Lower leg skin (tissue), 4 donors: ENCODE results near the gene OR6C3. TPM values are rescaled to one million over a fixed set of nuclear protein-coding genes. Genes with fewer than 3 reads are reported as not detected.
"Not testable (repeated sequence)": the region's sequence is repeated elsewhere in the genome, so short reads cannot be mapped to it uniquely, and the experiment has no call there.

Experiments used
- DNase-seq, 2 donors: peaks; one replicate each; pipeline ENCODE4 v3.0.0-alpha.2; 2019; ENCODE audit warnings: low spot score in 2 of 2
- H3K4me3 ChIP-seq: fragments of 200-600 bp; sonication (generic); 2 replicates; pipeline ENCODE4 v1.5.1; 2017; ENCODE audit warnings: mild to moderate bottlenecking, low read depth; ENCODE audit not compliant: poor library complexity, severe bottlenecking
- CTCF ChIP-seq, 3 donors: fragments of 450-650 bp; IDR thresholded peaks; one replicate each; pipeline ENCODE4 v1.5.1; 2016; ENCODE audit warnings: antibody characterized with exemption in 3 of 3, mild to moderate bottlenecking in 3 of 3, moderate library complexity in 2 of 3
- POLR2A ChIP-seq, 2 donors: fragments of 450-650 bp; IDR thresholded peaks; one replicate each; pipeline ENCODE4 v1.6.1; 2016 to 2017; ENCODE audit warnings: antibody characterized with exemption in 2 of 2, mild to moderate bottlenecking in 1 of 2, moderate library complexity in 1 of 2
- WGBS, 2 donors: methylation state at CpG; one replicate each; pipeline ENCODE4 v1.1.5; 2018; 5-methylcytosine and 5-hydroxymethylcytosine counted together
- intact Hi-C: fragments of 100-400 bp; cut with DNase I; formaldehyde crosslinking; loops from one replicate; pipeline ENCODE4 v1.15.0; 2023; ENCODE audit warnings: low total_unique reads
- total RNA-seq, 4 donors: library from RNA; depleted of rRNA; stranded (reverse); fragments of >200 nt; gene quantifications; one replicate each; pipeline ENCODE4 v1.1.0, GENCODE V29; 2016

Gene OR6C3
- total RNA-seq: not detected

GRCh38 chr12:55330446-55330845 is at the start of gene OR6C3:
Gene OR6C3, plus strand, starts transcription at chr12:55330746. Its CDS starts 955 bp downstream, at chr12:55331701.
- no peak within 1 kb of the TSS for H3K4me3 ChIP-seq
- intact Hi-C loops: no loop called here
- DNase-seq: no peak
- TF ChIP-seq CTCF (IDR thresholded peaks at IDR 0.05) (no peak), POLR2A (IDR thresholded peaks at IDR 0.05) (no peak)
- 85 to 98% methylated on average over 1 of the region's 1 CpG for WGBS, 2 donors

GRCh38 chr12:55280991-55281390 is 49.6 kb upstream of the OR6C3 start:
- intact Hi-C loops: no loop called here
- no peak for DNase-seq
- WGBS, 2 donors: 54 to 61% methylated on average over 2 of the region's 2 CpGs
- TF ChIP-seq POLR2A (IDR thresholded peaks at IDR 0.05): no peak
- TF ChIP-seq CTCF (IDR thresholded peaks at IDR 0.05): no peak
- H3K4me3 ChIP-seq: no peak overlapping the region

- WGBS, 2 donors: 53 to 65% methylated on average over 2 of the region's 2 CpGs
- no peak for DNase-seq
- intact Hi-C loops: no loop called here
- TF ChIP-seq CTCF (IDR thresholded peaks at IDR 0.05) (no peak), POLR2A (IDR thresholded peaks at IDR 0.05) (no peak)
- no peak overlapping the region for H3K4me3 ChIP-seq
These were observed 40.5 kb upstream of the OR6C3 start for GRCh38 chr12:55289999-55290398.

- no peak within 1 kb of the TSS for H3K4me3 ChIP-seq
- 70 to 78% methylated on average over 2 of the region's 2 CpGs for WGBS, 2 donors
- no peak for TF ChIP-seq POLR2A (IDR thresholded peaks at IDR 0.05)
- TF ChIP-seq CTCF (IDR thresholded peaks at IDR 0.05): no peak
- DNase-seq: no peak
- intact Hi-C loops: no loop called here
These were observed 34.1 kb upstream of the OR6C3 start, which contains the start of gene OR6C6 for GRCh38 chr12:55296469-55296868. Gene OR6C6, minus strand, starts transcription at chr12:55296569. Its CDS starts 1,337 bp downstream, at chr12:55295232.

- intact Hi-C loops: no loop called here
- TF ChIP-seq POLR2A (IDR thresholded peaks at IDR 0.05): no peak
- no peak for TF ChIP-seq CTCF (IDR thresholded peaks at IDR 0.05)
- DNase-seq: no peak
- 83% methylated on average over 2 of the region's 2 CpGs for WGBS, 2 donors
- no peak within 1 kb of the TSS for H3K4me3 ChIP-seq
These were observed 16.5 kb upstream of the OR6C3 start, which contains the start of gene OR6C1 for GRCh38 chr12:55314043-55314442. Gene OR6C1, plus strand, starts transcription at chr12:55314343. Its CDS starts 6,257 bp downstream, at chr12:55320600.

GRCh38 chr12:55320201-55320600 is 10.3 kb upstream of the OR6C3 start:
- intact Hi-C loops: no loop called here
- 68 to 71% methylated on average over 4 of the region's 4 CpGs for WGBS, 2 donors
- no peak overlapping the region for H3K4me3 ChIP-seq
- TF ChIP-seq CTCF (IDR thresholded peaks at IDR 0.05) (no peak), POLR2A (IDR thresholded peaks at IDR 0.05) (no peak)
- DNase-seq: no peak

- DNase-seq: peak in 1 of 2 donors; percentile 68
- intact Hi-C loops, H3K4me3 ChIP-seq: not testable (repeated sequence)
- 90 to 95% methylated on average over 6 of the region's 6 CpGs for WGBS, 2 donors
These were observed 4.7 kb upstream of the OR6C3 start for GRCh38 chr12:55325801-55326200.
